ENCODE data around the gene TCEAL6.

GRCh38 chrX:102155806-102156179, 13.5 kb upstream of the TCEAL6 start, which contains the start of gene BEX5:
- TF ChIP-seq CTCF (IDR thresholded peaks at IDR 0.05) (no peak), POLR2A (IDR thresholded peaks at IDR 0.05) (peak in 1 of 2 donors; percentile 18)
